Activated CD8-positive, alpha-beta memory T cell treated with anti-CD3 and anti-CD28 coated beads for 1 hour (primary cell): ENCODE measurements around the gene MRPS7.
"Not testable (repeated sequence)": the region's sequence is repeated elsewhere in the genome, so short reads cannot be mapped to it uniquely, and the experiment has no call there.

Experiments used
- DNase-seq, 2 donors: peaks; one replicate each; pipeline ENCODE4 v3.0.0-alpha.2; 2020; ENCODE audit warnings: low read depth in 1 of 2; ENCODE audit errors: extremely low read depth in 1 of 2

Gene MRPS7

DNA sequence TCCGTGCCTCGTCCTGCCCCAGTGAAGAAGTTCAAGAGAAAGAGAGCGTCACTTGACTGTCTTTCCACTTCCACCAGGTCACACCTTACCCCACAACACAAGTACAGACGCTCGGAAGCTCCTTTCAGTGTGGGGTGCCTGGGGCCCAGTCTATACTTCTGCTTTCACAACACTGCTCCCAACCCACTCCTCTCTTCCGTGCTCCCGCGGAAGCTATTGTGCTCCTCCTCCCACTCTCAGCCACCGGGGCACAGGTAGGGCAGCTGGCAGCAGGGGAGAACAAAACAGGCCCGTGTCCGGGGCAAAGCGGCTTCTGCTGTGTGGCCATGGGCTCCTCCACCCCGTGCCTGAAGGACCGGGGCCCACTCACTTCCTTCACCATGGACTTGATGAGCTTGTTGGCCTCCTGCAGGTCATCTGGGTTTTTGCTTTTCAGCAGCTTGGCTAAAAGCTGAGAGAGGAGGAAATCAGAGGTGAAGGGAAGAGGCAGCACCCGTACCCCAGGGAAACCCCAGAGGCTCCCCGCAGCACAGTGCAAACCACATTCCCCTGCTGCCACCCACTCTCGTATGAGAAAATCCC lies 19.1 kb upstream of the MRPS7 start:
- DNase-seq = no peak

GRCh38 chr17:75244133-75244866 lies 17.4 kb upstream of the MRPS7 start:
- DNase-seq = no peak

DNA sequence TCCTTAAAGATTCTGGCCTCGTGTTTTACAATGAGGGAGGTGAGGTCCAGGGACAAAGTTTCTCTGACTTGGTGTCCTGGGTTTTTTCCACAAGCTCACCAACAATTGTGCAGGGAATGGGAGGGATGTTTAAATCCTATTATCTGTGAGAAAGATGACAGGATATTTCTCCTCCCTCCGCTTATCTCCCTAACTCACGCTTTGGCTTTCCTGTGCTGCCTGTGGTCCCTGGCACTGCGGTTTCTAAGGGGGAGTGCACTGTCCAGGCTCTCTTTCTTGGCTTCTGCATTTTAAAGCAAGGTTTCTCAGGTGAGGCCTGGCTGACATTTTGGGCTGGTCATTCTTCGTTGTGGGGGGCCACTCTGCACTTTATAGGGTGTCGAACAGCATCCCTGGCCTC lies 16.7 kb upstream of the MRPS7 start:
- DNase-seq = no peak

- DNase-seq = no peak
Observed at GRCh38 chr17:75246404-75246803, 15.3 kb upstream of the MRPS7 start.

- DNase-seq = no peak
Observed at GRCh38 chr17:75249564-75249963, 12.1 kb upstream of the MRPS7 start.

GRCh38 chr17:75250009-75250471 lies 11.6 kb upstream of the MRPS7 start:
- DNase-seq = peak in 1 of 2 donors; percentile 43

DNA sequence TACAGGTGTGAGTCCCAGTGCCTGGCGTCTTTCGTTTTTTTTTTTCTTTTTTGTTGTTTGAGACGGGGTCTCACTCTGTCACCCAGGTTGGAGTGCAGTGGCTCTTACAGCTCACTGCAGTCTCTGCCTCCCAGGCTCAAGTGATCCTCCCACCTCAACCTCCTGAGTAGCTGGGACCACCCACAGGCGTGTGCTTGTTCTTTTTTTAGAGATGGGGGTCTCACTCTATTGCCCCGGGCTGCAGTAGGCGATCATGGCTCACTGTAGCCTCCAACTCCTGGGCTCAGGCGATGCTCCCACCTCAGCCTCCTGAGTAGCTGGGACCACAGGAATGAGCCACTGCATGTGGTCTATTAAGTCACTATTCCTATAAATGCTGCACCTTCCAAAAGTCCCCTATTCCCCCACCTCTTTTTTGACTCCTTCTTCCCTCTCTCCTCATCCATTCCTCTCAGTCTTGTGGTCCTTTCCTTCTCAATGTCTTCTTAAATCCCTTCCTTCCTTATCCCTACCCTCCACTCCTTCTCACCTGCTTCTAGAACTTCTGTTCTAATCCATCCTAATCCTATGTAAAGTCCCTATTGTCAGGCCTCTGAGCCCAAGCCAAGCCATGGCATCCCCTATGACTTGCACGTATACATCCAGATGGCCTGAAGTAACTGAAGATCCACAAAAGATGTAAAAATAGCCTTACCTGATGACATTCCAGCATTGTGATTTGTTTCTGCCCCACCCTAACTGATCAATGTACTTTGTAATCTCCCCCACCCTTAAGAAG lies 9.5 kb upstream of the MRPS7 start:
- DNase-seq = no peak

- DNase-seq = not testable (repeated sequence)
Observed at GRCh38 chr17:75255954-75256698, 5.6 kb upstream of the MRPS7 start.

DNA sequence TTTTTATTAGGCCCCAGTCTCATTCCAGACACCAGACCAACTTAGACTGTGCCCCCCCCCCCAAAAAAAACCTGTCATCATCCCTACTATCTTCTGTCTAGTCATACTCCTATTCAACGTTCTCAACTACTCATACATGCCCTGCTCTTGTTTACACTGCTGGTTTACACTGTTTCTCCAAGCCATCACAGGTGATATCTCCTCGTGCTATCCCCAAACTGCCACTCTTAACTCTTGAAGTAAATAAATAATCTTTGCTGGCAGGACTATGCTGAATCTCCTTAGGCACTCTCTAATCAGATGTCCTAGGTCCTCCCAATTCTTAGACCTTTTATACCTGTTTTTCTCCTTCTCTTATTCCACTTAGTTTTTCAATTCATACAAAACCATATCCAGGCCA lies 4.5 kb upstream of the MRPS7 start:
- not testable (repeated sequence) for DNase-seq

DNA sequence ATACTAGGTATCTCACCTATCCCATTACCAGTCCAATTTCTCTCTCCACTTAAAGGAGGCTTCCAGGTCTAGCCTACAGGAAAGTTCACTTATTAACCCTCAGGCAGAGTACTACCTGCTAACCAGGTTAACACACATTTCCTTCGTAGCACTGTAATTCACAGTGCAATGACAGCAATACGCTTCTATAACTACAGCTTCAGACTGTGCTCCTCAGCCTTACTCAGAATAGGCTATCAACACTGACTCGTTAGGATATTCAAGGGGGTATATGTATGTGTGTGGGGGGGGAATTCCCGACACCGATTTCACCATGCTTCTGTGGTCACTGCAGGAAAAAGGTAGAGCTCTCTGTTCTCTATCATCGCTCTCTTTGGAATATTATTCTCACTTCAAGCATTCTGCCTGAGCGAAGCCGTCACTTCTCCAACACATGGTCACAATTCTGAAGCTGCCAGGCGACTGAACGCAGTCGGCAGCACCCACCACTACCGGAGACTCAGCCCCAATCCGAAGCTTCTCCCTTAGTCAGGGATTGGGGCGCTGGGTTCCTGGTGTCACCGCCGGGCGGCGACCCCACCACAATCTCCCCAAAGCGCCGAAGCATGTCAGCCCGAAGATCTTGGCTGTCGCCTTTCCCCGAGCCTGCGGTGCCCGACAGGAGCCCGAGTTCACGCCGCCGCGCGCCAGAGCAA lies 891 bp upstream of the MRPS7 start:
- no peak for DNase-seq

DNA sequence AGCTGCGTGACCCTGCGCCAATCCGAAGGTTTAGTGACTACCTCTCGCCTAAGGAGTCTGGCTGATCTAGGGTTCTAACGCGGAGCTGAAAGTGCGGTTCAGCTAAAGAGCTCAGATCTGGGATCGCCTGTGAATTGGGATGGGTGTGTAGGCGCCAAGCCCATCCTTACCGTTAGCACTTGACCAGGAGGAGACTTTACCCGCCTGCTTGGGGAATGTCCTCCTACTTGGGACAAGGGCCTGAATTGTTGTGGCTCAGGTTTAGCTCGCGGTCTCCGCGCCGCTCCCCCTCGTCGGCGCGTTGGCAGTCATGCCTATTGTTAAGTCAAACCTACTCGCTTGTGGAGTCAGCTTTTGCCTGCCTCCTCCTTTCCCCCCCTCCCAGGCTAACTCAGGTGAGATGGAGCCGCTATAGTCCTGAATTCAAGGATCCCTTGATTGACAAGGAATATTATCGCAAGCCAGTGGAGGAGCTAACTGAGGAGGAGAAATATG lies 480 bp downstream of the MRPS7 start:
- DNase-seq = no peak

DNA sequence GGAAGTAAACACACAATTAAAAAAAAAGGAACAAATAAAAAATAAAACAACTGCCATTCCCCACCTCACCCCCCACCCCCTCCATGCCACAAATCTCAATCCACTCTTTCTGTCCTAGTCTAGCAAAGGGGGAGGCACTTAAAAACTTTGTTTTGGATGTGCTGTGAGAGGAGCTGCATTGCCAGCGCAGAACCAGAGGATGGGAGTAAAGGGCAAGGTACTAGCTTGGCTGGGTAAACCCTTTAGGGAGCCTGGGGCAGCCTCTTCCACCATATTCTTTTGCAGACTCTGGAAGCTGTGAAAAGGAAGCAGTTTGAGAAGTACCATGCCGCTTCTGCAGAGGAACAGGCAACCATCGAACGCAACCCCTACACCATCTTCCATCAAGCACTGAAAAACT lies 1.4 kb downstream of the MRPS7 start:
- DNase-seq = no peak

GRCh38 chr17:75265614-75266315 lies 4.1 kb downstream of the MRPS7 start:
- DNase-seq = no peak

- DNase-seq = no peak
Observed at GRCh38 chr17:75266316-75267152, 4.9 kb downstream of the MRPS7 start.

DNA sequence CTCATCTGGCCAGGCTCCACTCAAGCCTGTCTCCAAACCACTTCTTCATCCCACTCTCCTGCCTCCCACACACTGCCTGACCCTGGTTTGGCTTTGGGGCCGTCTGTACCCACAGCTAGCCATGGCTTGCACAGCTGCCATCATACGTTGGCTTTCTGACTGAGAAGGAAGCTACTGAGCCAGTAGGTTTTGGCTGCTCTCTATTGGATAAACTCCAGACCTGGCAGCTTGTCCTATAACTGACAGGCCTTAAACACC lies 5.4 kb downstream of the MRPS7 start:
- no peak for DNase-seq

GRCh38 chr17:75267411-75268232 lies 5.9 kb downstream of the MRPS7 start:
- no peak for DNase-seq

DNA sequence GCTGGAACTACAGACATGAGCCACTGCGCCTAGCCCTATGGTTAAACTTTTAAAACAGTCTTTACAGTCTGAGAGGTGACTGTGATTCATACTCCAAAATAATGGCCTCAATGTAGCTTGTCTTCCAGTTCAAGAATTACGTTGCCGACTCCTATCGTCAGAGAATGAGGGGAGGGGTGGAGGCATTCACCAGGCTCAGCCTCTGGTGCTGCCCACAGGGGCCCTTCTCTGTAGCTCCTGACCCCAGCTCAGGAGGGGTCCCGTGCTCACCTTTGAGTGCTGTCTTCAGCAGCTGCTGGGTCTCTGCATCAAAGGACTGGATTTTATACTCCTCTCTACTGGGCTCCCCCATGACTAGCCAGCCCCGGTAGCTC lies 8.2 kb downstream of the MRPS7 start:
- no peak for DNase-seq

- peak in 1 of 2 donors; percentile 26 for DNase-seq
Observed at GRCh38 chr17:75270218-75270965, 8.7 kb downstream of the MRPS7 start.
